Loucy (cell line): Measurements from ENCODE around the gene IL20RA.

Source experiments
- H2AFZ ChIP-seq: fragments of 200-600 bp; sonication (generic); 2 replicates; pipeline ENCODE4 v1.6.0; 2016; ENCODE audit warnings: antibody characterized with exemption, mild to moderate bottlenecking, low read length, moderate library complexity
- H3F3A ChIP-seq: fragments of 200-600 bp; 2 replicates; pipeline ENCODE4 v1.6.0; 2016; ENCODE audit warnings: antibody characterized with exemption, low read depth, mild to moderate bottlenecking
- H3K27me3 ChIP-seq: fragments of 200-600 bp; sonication (generic); 2 replicates; pipeline ENCODE4 v1.6.1; 2014; ENCODE audit warnings: low read length, mild to moderate bottlenecking; ENCODE audit not compliant: insufficient read depth, poor library complexity, severe bottlenecking
- H3K36me3 ChIP-seq: fragments of 200-600 bp; sonication (generic); 2 replicates; pipeline ENCODE4 v1.6.1; 2016; ENCODE audit warnings: low read length; ENCODE audit not compliant: insufficient read depth
- H3K4me1 ChIP-seq: fragments of 200-600 bp; sonication (generic); 2 replicates; pipeline ENCODE4 v1.5.1; 2014; ENCODE audit warnings: low read length, mild to moderate bottlenecking; ENCODE audit not compliant: insufficient read depth, poor library complexity, severe bottlenecking
- H3K4me2 ChIP-seq: fragments of 200-600 bp; sonication (generic); 2 replicates; pipeline ENCODE4 v1.6.0; 2014; ENCODE audit warnings: antibody characterized with exemption, low read length, low read depth, mild to moderate bottlenecking; ENCODE audit not compliant: poor library complexity, severe bottlenecking
- H3K4me3 ChIP-seq: fragments of 200-600 bp; sonication (generic); 2 replicates; pipeline ENCODE4 v1.5.1; 2014; ENCODE audit warnings: low read length, mild to moderate bottlenecking, mixed read lengths; ENCODE audit not compliant: poor library complexity, severe bottlenecking
- H3K79me2 ChIP-seq: fragments of 200-600 bp; sonication (generic); 2 replicates; pipeline ENCODE4 v1.6.1; 2014; ENCODE audit warnings: low read length; ENCODE audit not compliant: insufficient read depth
- H3K9ac ChIP-seq: fragments of 200-600 bp; sonication (generic); 2 replicates; pipeline ENCODE4 v1.6.0; 2014; ENCODE audit warnings: mild to moderate bottlenecking, low read depth, low read length, moderate library complexity; ENCODE audit not compliant: poor library complexity, severe bottlenecking
- H3K9me2 ChIP-seq: fragments of 200-600 bp; sonication (generic); replicated peaks from 2 replicates; pipeline ENCODE4 v1.6.1; 2016; ENCODE audit warnings: low read depth, low read length, mixed read lengths
- H3K9me3 ChIP-seq: fragments of 200-600 bp; sonication (generic); 2 replicates; pipeline ENCODE4 v1.6.1; 2014; ENCODE audit warnings: mild to moderate bottlenecking, antibody characterized with exemption, low read length, low read depth; ENCODE audit not compliant: insufficient read depth
- H4K20me1 ChIP-seq: fragments of 200-600 bp; sonication (generic); 2 replicates; pipeline ENCODE4 v1.6.0; 2014; ENCODE audit warnings: antibody characterized with exemption, low read length, mild to moderate bottlenecking; ENCODE audit not compliant: insufficient read depth, poor library complexity, severe bottlenecking
- CTCF ChIP-seq: fragments of 200-600 bp; sonication (generic); conservative IDR thresholded peaks from 2 replicates; pipeline ENCODE4 v1.5.1; 2014; ENCODE audit warnings: mild to moderate bottlenecking, antibody characterized with exemption, low read length
- EZH2phosphoT487 ChIP-seq: fragments of 200-600 bp; IDR thresholded peaks from 2 replicates; pipeline ENCODE4 v1.6.1; 2018; ENCODE audit warnings: antibody characterized with exemption, mild to moderate bottlenecking, moderate library complexity, borderline replicate concordance

IL20RA gene

GRCh38 chr6:137001299-137001976 is 43.3 kb downstream of the IL20RA start:
- H3K9me3 ChIP-seq, result no peaks in the 10 kb centered on the region
- H3K4me1 ChIP-seq, result no peaks in the 10 kb centered on the region
- no peak overlapping the region for H3K4me2 ChIP-seq
- H3K9me2 ChIP-seq, result no peaks in the 10 kb centered on the region
- H3K79me2 ChIP-seq, result no peaks in the 10 kb centered on the region
- no peaks in the 10 kb centered on the region for H4K20me1 ChIP-seq
- TF ChIP-seq CTCF (no peak), EZH2phosphoT487 (no peak)
- no peak overlapping the region for H2AFZ ChIP-seq
- H3K9ac ChIP-seq, result no peak overlapping the region
- H3K27me3 ChIP-seq, result peaks cover 76% of the 10 kb centered on the region
- H3F3A ChIP-seq, result no peaks in the 10 kb centered on the region
- no peaks in the 10 kb centered on the region for H3K36me3 ChIP-seq
- H3K4me3 ChIP-seq, result no peak overlapping the region

- Histone ChIP-seq H3K4me1 (no peaks in the 10 kb centered on the region), H3K9me2 (no peaks in the 10 kb centered on the region), H3K4me2 (no peak overlapping the region), H2AFZ (no peak overlapping the region), H3F3A (no peaks in the 10 kb centered on the region), H3K9ac (no peak overlapping the region), H3K36me3 (no peaks in the 10 kb centered on the region), H3K4me3 (no peak overlapping the region), H4K20me1 (no peaks in the 10 kb centered on the region), H3K27me3 (peaks cover 76% of the 10 kb centered on the region), H3K9me3 (no peaks in the 10 kb centered on the region), H3K79me2 (no peaks in the 10 kb centered on the region)
- TF ChIP-seq CTCF, result no peak
- no peak for TF ChIP-seq EZH2phosphoT487
Measured at GRCh38 chr6:137000825-137001224, 43.9 kb downstream of the IL20RA start.

GRCh38 chr6:136995521-136995920 is 49.2 kb downstream of the IL20RA start:
- Histone ChIP-seq H3K27me3 (peaks cover 61% of the 10 kb centered on the region), H3K36me3 (no peaks in the 10 kb centered on the region), H3K79me2 (no peaks in the 10 kb centered on the region), H3K9me3 (no peaks in the 10 kb centered on the region), H3F3A (no peaks in the 10 kb centered on the region), H3K4me3 (no peak overlapping the region), H3K9me2 (no peaks in the 10 kb centered on the region), H2AFZ (no peak overlapping the region), H3K4me2 (no peak overlapping the region), H3K4me1 (no peaks in the 10 kb centered on the region), H4K20me1 (no peaks in the 10 kb centered on the region), H3K9ac (no peak overlapping the region)
- TF ChIP-seq EZH2phosphoT487, result no peak
- no peak for TF ChIP-seq CTCF
